Keratinocyte (primary cell): ENCODE measurements around the gene RPS21. TPM values are rescaled to one million over a fixed set of nuclear protein-coding genes. Genes with fewer than 3 reads are reported as not detected.

Source experiments
- DNase-seq: peaks from one replicate; pipeline ENCODE4 v3.0.0-alpha.2; 2011; ENCODE audit warnings: low read depth, missing footprints, low spot score
- FAIRE-seq: peaks from 2 replicates; lab custom pipeline; 2011; peaks lifted over from hg19 to GRCh38; lab: Jason Lieb, UNC
- H2AFZ ChIP-seq: 2 replicates; pipeline ENCODE4 v1.6.0; 2012; ENCODE audit warnings: low read length, control low read depth, inconsistent platforms; ENCODE audit not compliant: control insufficient read depth
- H3K27ac ChIP-seq: 2 replicates; pipeline ENCODE4 v1.5.1; 2011; ENCODE audit warnings: low read length; ENCODE audit not compliant: control insufficient read depth, insufficient read depth
- H3K27me3 ChIP-seq: 3 replicates; pipeline ENCODE4 v1.6.0; 2011; ENCODE audit warnings: low read length; ENCODE audit not compliant: control insufficient read depth, insufficient read depth; ENCODE audit errors: extremely low read depth
- H3K36me3 ChIP-seq, 2 experiments: 2 replicates in 1 of 2; 3 replicates in 1 of 2; pipeline ENCODE4 v1.5.1; 2011; ENCODE audit warnings: low read length in 2 of 2, mild to moderate bottlenecking in 1 of 2; ENCODE audit not compliant: control insufficient read depth in 2 of 2, insufficient read depth in 2 of 2; ENCODE audit errors: extremely low read depth in 1 of 2
- H3K4me1 ChIP-seq: 3 replicates; pipeline ENCODE4 v1.5.1; 2011; ENCODE audit warnings: low read length; ENCODE audit not compliant: control insufficient read depth, insufficient read depth; ENCODE audit errors: extremely low read depth
- H3K4me2 ChIP-seq: 3 replicates; pipeline ENCODE4 v1.6.0; 2011; ENCODE audit warnings: low read depth, low read length; ENCODE audit not compliant: control insufficient read depth, insufficient read depth; ENCODE audit errors: extremely low read depth
- H3K4me3 ChIP-seq, 3 experiments: fragments of 200-600 bp in 1 of 3; sonication (generic) in 1 of 3; 2 replicates in 2 of 3; 3 replicates in 1 of 3; pipeline ENCODE4 v1.5.1; 2011 to 2016; ENCODE audit warnings: low read length in 3 of 3, mild to moderate bottlenecking in 3 of 3, control low read depth in 2 of 3, inconsistent platforms in 1 of 3, low read depth in 1 of 3, mixed read lengths in 1 of 3, mixed run types in 1 of 3, moderate library complexity in 1 of 3; ENCODE audit not compliant: control insufficient read depth in 2 of 3, insufficient read depth in 2 of 3; ENCODE audit errors: extremely low read depth in 1 of 3
- H3K79me2 ChIP-seq: 2 replicates; pipeline ENCODE4 v1.6.0; 2012; ENCODE audit warnings: low read length; ENCODE audit not compliant: control insufficient read depth, insufficient read depth
- H3K9ac ChIP-seq: 3 replicates; pipeline ENCODE4 v1.6.0; 2011; ENCODE audit warnings: low read length; ENCODE audit not compliant: control insufficient read depth, insufficient read depth; ENCODE audit errors: extremely low read depth
- H3K9me1 ChIP-seq: 3 replicates; pipeline ENCODE4 v1.6.0; 2011; ENCODE audit warnings: low read length; ENCODE audit not compliant: control insufficient read depth, insufficient read depth; ENCODE audit errors: extremely low read depth
- H3K9me3 ChIP-seq: 2 replicates; pipeline ENCODE4 v1.5.1; 2012; ENCODE audit warnings: low read depth, low read length; ENCODE audit not compliant: control insufficient read depth
- H4K20me1 ChIP-seq: 3 replicates; pipeline ENCODE4 v1.6.0; 2011; ENCODE audit warnings: low read length; ENCODE audit not compliant: control insufficient read depth, insufficient read depth; ENCODE audit errors: extremely low read depth
- CTCF ChIP-seq, 3 experiments: IDR thresholded peaks in 1 of 3; conservative IDR thresholded peaks in 1 of 3; optimal IDR thresholded peaks in 1 of 3; 2 replicates in 2 of 3; 3 replicates in 1 of 3; pipeline versions ENCODE3 to v1.5.1; 2011; ENCODE audit warnings: low read length in 3 of 3, mild to moderate bottlenecking in 3 of 3, moderate library complexity in 2 of 3, control low read depth in 1 of 3, inconsistent platforms in 1 of 3; ENCODE audit not compliant: insufficient read depth in 2 of 3; ENCODE audit errors: extremely low read depth in 1 of 3
- EZH2 ChIP-seq: IDR thresholded peaks from one replicate; pipeline ENCODE4 v1.6.1; 2012; ENCODE audit warnings: inconsistent platforms, mild to moderate bottlenecking, low read length, moderate library complexity
- dilution Hi-C: fragments of 300-500 bp; cut with MboI; formaldehyde crosslinking; loops from one replicate; pipeline ENCODE4 v1.7.0; 2020; ENCODE audit warnings: low sequenced_read_pairs; ENCODE audit not compliant: extremely low pct_ligation_motif_present
- polyA plus RNA-seq, 5 experiments: library from polyadenylated mRNA; depleted of rRNA in 3 of 5; stranded (reverse) in 3 of 5; stranded (forward) in 1 of 5; unstranded in 1 of 5; fragments of >200 nt; gene quantifications; 1 replicate in 1 of 5; 2 replicates in 3 of 5; 3 replicates in 1 of 5; pipeline versions ENCODE4 v1.2.1 to v1.2.3, GENCODE V29; 2011 to 2012; ENCODE audit warnings: missing spikeins in 2 of 5, low read depth in 1 of 5, low replicate concordance in 1 of 5

RPS21 gene
- polyA plus RNA-seq, 1 donor (not counting 4 experiments of a cell fraction or from before 2014, with no cell fraction given), result 3,874 TPM

DNA sequence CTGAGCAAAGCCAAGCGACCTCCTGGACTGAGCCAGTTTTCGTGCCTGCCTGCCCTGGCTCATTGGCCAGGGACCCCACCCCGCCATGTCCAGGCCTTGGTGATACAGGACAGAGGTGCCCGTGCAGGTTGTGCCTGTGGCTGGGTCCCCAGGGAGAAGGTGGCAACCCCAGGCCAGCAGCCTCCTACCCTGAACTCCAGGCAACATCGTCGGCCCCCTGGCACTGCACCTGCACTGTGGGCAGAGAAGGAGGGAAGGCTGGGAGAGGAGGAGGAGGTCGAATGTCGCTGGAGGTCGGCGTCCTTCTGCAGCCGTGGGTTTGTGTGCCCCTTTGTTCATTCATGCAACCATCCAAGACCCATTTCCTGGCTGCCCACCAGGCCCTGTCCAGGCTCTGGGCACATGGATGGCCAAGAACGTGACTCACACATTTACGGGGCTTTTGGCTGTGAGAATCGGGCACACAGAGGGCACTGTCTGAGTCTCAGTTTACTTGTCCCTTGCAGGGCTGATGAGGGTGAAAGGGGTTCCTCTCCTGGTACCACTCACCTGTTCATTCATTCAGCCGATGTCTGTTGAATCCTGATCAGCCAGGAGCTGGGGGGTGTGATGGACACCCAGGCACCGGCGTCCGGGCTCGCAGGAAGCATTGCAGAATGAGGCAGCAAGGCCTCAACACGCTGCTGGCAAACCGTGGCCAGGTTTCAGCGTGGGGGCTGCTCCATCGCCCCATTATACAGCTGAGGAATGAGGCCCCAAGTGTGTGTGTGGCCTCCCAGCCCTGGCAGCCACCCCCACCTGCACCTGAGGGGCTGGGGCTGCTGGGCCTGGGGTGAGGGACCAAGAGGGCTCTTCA, 42.8 kb downstream of the RPS21 start:
- Histone ChIP-seq H3K27me3 (peaks cover 17% of the 10 kb centered on the region), H3K79me2 (no peaks in the 10 kb centered on the region), H3K9me1 (no peaks in the 10 kb centered on the region), H2AFZ (no peak overlapping the region), H3K36me3 (no peaks in the 10 kb centered on the region), H3K27ac (no peak overlapping the region), H3K4me1 (peaks cover 12% of the 10 kb centered on the region), H3K9me3 (no peaks in the 10 kb centered on the region), H4K20me1 (peaks cover 3% of the 10 kb centered on the region), H3K9ac (no peak overlapping the region), H3K4me2 (no peak overlapping the region), H3K4me3 (no peak overlapping the region)
- TF ChIP-seq EZH2 (no peak), CTCF (optimal IDR thresholded peaks at IDR 0.05 in 1 of 3, IDR thresholded peaks at IDR 0.05 in 1 of 3, conservative IDR thresholded peaks at IDR 0.05 in 1 of 3; ENCODE audit: extremely low read depth in 1 of 3, insufficient read depth in 2 of 3, low read length in 3 of 3) (no peak)
- DNase-seq (no peak), FAIRE-seq (no peak)
- dilution Hi-C loops, result loop anchor here (25.0 kb wide), 1 partner anchor 108 kb away; no protein-coding TSS in a partner anchor

- Histone ChIP-seq H3K9me1 (no peaks in the 10 kb centered on the region), H3K27me3 (peaks cover 16% of the 10 kb centered on the region), H3K79me2 (no peaks in the 10 kb centered on the region), H4K20me1 (peaks cover 3% of the 10 kb centered on the region), H3K4me1 (peaks cover 12% of the 10 kb centered on the region), H3K4me3 (no peak overlapping the region), H3K36me3 (no peaks in the 10 kb centered on the region), H2AFZ (no peak overlapping the region), H3K27ac (no peak overlapping the region), H3K9ac (no peak overlapping the region), H3K4me2 (no peak overlapping the region), H3K9me3 (no peaks in the 10 kb centered on the region)
- dilution Hi-C loops, result loop anchor here (25.0 kb wide), 1 partner anchor 107 kb away; no protein-coding TSS in a partner anchor
- FAIRE-seq (no peak), DNase-seq (no peak)
- no peak for TF ChIP-seq EZH2
- TF ChIP-seq CTCF (optimal IDR thresholded peaks at IDR 0.05 in 1 of 3, IDR thresholded peaks at IDR 0.05 in 1 of 3, conservative IDR thresholded peaks at IDR 0.05 in 1 of 3; ENCODE audit: extremely low read depth in 1 of 3, insufficient read depth in 2 of 3, low read length in 3 of 3), result no peak
Measured at GRCh38 chr20:62430311-62430853, 43.5 kb downstream of the RPS21 start.
